Epithelial cell of proximal tubule (primary cell): ENCODE measurements around the gene ZNF416. TPM values are rescaled to one million over a fixed set of nuclear protein-coding genes. Genes with fewer than 3 reads are reported as not detected.

Experiments
- DNase-seq: peaks from one replicate; pipeline ENCODE4 v3.0.0-alpha.2; 2011; ENCODE audit warnings: low read depth
- H3K4me3 ChIP-seq: 2 replicates; pipeline ENCODE4 v1.5.1; 2011; ENCODE audit warnings: low read depth, mild to moderate bottlenecking, low read length
- CTCF ChIP-seq: conservative IDR thresholded peaks from 2 replicates; pipeline ENCODE4 v1.5.1; 2012; ENCODE audit warnings: low read depth, mild to moderate bottlenecking, low read length
- total RNA-seq: library from RNA; depleted of rRNA; stranded (reverse); fragments of >200 nt; gene quantifications from 2 replicates; pipeline ENCODE4 v1.2.3, GENCODE V29; 2015

ZNF416 gene
- total RNA-seq, 1 donor from 2014 or later = 2.0 TPM

GRCh38 chr19:57576661-57577060 is 2.0 kb downstream of the ZNF416 start:
- no peak for TF ChIP-seq CTCF
- no peak overlapping the region for H3K4me3 ChIP-seq
- DNase-seq = no peak

- DNase-seq = no peak
- no peak for TF ChIP-seq CTCF
- H3K4me3 ChIP-seq = no peak overlapping the region
These were observed 6.2 kb downstream of the ZNF416 start for GRCh38 chr19:57572415-57572947.

GRCh38 chr19:57570707-57571106 is 8.0 kb downstream of the ZNF416 start:
- H3K4me3 ChIP-seq = no peak overlapping the region
- no peak for DNase-seq
- no peak for TF ChIP-seq CTCF

GRCh38 chr19:57566396-57567265 is 12.1 kb downstream of the ZNF416 start:
- DNase-seq = no peak
- TF ChIP-seq CTCF = no peak
- H3K4me3 ChIP-seq = no peak overlapping the region

GRCh38 chr19:57563547-57563946 is 15.2 kb downstream of the ZNF416 start:
- TF ChIP-seq CTCF = no peak
- DNase-seq = no peak
- H3K4me3 ChIP-seq = no peak overlapping the region

GRCh38 chr19:57560049-57560491 is 18.6 kb downstream of the ZNF416 start:
- H3K4me3 ChIP-seq = peak overlapping the region; percentile 92
- DNase-seq = no peak
- TF ChIP-seq CTCF = no peak

GRCh38 chr19:57559404-57560025 is 19.2 kb downstream of the ZNF416 start, which contains the start of gene ZNF550:
TSS of gene ZNF550 (minus strand) at chr19:57559863. CDS start at chr19:57559682, 181 bp downstream.
- H3K4me3 ChIP-seq = peak within 1 kb of the TSS; percentile 92
- TF ChIP-seq CTCF = no peak
- DNase-seq = no peak
